NCI-H2196 treated with DMSO at 0.1 percent for 48 hours (cell line): Measurements from ENCODE around the gene URGCP.

ENCODE experiments used
- DNase-seq: peaks from one replicate; lab custom pipeline; 2025; ENCODE audit not compliant: unreplicated experiment; lab: John Stamatoyannopoulos, UW

URGCP gene

DNA sequence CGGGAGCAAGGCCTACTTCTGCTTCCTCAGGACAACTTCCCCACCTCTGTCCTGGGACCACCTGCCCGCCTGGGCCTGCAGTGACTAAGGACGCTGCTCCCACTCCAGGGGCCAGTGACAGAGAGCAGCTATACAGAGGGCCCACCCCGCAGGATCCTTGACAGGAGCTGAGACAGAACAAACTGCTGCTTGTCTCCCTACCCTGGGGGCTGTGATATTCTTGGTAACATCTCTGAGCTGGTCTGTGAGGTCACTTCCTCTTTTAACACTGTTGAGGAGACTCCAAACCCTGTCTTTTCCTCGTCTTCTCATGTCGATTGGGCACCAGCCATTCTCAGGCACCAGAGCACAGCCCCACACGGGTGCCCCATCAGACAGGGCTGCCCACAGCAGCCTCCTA is 30.2 kb downstream of the URGCP start:
- DNase-seq = no peak

GRCh38 chr7:43873300-43873699 is 33.1 kb downstream of the URGCP start:
- DNase-seq = no peak

DNA sequence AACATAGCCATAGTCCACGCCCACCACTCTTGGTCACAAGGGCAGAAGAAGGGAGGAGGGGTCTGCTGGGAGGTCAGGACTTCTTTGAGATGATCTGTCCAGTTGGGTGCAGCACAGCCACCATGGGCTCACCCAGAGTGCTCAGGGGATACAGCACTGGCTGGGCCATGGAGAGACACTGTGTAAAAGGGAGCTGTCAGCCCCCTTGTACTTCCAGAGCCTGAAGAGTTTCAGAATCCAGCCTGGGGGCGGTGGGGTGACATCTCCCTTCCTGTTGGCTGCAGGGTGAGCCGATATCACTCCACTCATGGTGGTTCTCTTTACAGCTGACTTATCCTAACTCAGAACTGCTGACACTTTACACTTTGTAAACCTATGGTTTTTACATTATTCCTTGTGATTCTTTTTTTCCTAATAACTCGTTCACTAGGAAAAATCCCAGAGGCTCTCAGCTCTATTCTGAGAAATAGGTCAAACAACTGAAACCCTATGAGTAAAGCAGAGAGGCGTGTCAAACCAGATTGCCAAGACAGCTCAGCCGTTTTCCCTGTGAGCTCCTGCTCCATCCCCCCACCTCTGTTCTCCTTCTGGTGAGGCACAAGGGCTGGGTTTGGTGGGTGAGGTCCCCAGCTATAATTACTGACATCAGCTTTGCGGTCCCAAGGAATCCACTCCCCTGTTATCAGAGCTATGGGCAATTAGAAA is 33.8 kb downstream of the URGCP start:
- DNase-seq = no peak

GRCh38 chr7:43871064-43871463 is 35.3 kb downstream of the URGCP start:
- no peak for DNase-seq

DNA sequence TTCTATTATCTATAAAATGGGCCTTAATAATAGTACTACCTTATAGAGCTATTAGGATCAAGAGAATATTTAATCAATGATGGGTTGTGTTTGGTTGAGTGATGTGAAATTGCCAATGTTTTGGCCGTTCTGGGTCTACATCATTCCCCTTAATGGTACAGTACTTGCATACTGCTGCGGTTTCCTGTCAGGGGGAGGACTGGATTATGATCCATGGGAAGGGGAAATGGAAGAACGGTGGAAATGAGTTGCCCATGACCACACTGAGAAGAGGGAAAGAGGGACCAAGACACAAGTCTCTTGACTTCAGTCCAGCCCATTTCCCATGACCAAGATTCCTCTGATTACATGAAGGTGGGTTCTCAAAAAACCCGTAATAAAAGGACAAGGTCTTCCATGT is 36.1 kb downstream of the URGCP start:
- no peak for DNase-seq

GRCh38 chr7:43869867-43870240 is 36.5 kb downstream of the URGCP start:
- no peak for DNase-seq

- peak; percentile 90 for DNase-seq
Observed at GRCh38 chr7:43869006-43869866, 37.2 kb downstream of the URGCP start, which contains the start of gene MRPS24. Gene MRPS24 (minus strand): TSS chr7:43869517. CDS start chr7:43869495, 22 bp downstream.

DNA sequence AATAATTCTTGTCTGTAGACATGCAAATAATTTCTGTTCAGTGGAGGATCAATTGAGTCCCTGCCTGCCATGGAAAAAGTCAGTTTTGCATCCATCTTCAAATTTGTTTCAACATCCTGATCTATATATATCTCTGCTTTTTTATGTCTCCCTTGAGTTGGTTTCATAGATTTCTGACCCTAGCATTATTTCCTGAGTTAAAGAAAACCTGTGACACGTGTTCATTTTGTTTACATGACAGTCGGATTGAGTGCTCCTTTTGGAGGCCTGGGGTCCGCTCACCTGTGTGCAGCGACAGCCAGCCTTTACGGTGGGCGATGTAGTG is 37.8 kb downstream of the URGCP start:
- no peak for DNase-seq

GRCh38 chr7:43868181-43868580 is 38.2 kb downstream of the URGCP start:
- no peak for DNase-seq

- no peak for DNase-seq
Observed at GRCh38 chr7:43865277-43865676, 41.1 kb downstream of the URGCP start.

DNA sequence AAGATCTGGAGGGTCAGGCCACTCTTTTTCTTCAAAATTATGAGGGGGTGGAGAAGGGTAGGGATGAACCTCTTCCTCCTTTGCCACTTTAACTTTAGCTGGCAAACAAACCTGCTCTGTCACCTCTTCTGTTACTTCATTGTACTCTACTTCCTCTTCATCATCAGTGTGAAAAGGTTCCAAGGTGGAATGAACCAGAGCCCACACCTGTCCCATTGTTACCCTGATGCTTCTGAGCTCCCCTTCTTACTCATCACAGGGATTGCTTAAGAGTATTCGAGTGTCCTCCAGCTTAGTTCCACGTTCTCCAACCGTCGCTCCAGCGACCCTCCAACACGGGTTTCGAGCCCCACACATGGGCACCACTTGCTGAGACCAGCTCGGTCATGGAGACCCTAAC is 42.3 kb downstream of the URGCP start:
- no peak for DNase-seq

- no peak for DNase-seq
Observed at GRCh38 chr7:43856996-43857395, 49.4 kb downstream of the URGCP start.

DNA sequence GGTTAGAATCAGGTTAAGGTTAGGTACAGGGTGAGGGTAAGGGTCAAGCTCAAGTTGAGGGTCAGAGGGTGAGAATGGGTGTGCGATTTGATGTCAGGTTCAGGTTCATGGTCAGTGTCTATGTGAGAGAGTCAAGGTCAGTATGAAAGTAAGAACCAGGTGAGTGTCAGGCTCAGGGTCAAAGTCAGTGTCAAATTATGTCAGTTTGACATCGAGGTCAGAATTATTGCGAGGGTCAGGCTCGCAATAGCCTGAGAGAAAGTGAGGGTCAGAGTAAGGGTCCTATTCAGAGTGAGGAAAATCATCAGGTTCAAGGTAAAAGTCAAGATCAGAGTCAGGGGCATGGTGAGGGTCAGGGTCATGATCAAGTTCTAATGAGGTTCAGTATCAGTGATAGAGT is 50.1 kb downstream of the URGCP start:
- DNase-seq = no peak

DNA sequence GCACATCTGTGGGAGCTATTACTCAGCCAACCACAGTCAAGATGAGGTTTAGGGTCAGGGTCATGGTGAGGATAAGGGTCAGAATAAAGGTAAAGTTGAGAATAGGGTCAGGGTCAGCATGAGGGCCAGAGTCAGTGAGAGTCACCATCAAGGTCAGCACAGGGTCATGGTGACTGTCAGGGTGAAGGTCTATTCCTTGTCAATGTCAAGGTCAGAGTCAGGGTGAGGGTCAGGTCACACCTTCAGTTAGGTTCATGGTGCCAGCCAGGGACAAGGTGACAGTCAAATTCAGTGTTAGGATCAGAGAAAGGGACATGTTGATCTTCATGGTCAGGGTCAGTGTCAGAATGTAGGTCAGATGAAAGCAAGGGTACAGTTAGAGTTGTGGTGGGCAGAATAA is 51.2 kb downstream of the URGCP start:
- no peak for DNase-seq

- DNase-seq = no peak
Observed at GRCh38 chr7:43851805-43852204, 54.6 kb downstream of the URGCP start.

DNA sequence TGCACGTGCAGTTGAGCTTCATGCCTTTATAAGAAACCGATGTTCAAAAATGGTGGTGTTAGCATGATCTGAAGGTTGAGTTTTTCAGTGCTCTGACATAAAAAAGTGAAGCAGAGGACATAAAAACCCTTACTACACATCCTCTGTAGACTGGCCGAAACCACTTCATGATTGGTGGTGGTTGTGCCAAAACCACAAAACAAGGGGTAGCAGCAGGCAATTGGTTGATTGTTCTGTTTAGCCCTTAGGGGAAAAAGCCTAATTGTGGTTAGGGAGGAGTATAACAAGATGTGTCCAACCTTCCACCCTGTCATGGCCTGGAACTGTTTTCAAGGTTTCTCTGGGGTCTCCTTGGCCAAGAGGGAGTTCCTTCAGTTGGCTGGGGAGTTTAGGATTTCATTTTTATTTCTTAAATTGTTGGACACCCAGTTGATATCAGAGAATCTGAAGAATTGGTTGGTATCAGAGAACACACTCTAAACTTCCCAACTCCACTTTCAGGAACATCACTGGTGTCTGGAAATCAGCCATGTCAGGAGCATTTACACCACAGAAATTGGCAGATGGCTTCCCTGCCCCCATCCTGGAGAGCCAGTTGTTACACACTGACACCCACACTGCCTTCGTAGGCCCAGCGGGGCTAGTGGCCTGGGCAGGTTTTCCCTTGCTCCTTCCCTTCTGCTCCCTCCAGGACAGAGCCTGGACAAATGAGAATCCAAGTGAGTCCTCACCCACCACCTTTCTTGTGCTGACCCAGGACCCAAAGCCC is 55.9 kb downstream of the URGCP start:
- DNase-seq = no peak

- DNase-seq = no peak
Observed at GRCh38 chr7:43849047-43849446, 57.3 kb downstream of the URGCP start.

- DNase-seq = no peak
Observed at GRCh38 chr7:43847496-43847895, 58.9 kb downstream of the URGCP start.

DNA sequence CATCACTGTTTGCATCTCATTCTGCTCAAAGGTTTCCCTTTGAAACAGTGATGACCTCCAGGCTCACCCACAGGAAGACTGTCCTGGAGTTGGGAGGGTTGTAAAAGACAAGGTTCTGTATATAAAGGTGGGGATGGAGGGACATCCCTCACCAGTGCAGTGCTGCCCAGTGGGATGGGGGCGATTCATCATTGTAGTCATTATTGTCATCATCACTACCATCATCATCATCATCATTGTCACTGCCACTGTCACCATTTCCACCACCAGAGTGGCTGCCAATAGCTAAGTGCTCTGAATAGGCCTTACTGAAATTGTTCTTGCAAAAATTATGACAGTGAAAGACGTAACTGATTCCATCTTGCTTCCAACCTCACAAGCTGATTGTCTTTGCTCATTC is 61.7 kb downstream of the URGCP start:
- no peak for DNase-seq

GRCh38 chr7:43844257-43844656 is 62.1 kb downstream of the URGCP start:
- DNase-seq = no peak

- DNase-seq = no peak
Observed at GRCh38 chr7:43843296-43843695, 63.1 kb downstream of the URGCP start.

GRCh38 chr7:43838201-43838658 is 68.2 kb downstream of the URGCP start:
- no peak for DNase-seq
